Neuronal stem cell (in vitro differentiated cells): ENCODE data around the gene GRM8.

Experiments used
- DNase-seq: peaks from one replicate; pipeline ENCODE4 v3.0.0-alpha.2; 2013; ENCODE audit warnings: low spot score
- H2AFZ ChIP-seq: one replicate; pipeline ENCODE4 v1.6.1; 2013; ENCODE audit warnings: mild to moderate bottlenecking, low read length, inconsistent platforms
- H2AK5ac ChIP-seq: 2 replicates; pipeline ENCODE4 v1.6.1; 2013; ENCODE audit warnings: low read depth, mild to moderate bottlenecking, inconsistent platforms, low read length, moderate library complexity, mixed read lengths
- H2BK120ac ChIP-seq: 2 replicates; pipeline ENCODE4 v1.6.1; 2013; ENCODE audit warnings: low read depth, mild to moderate bottlenecking, inconsistent platforms, low read length, moderate library complexity, mixed read lengths
- H2BK12ac ChIP-seq: one replicate; pipeline ENCODE4 v1.6.1; 2013; ENCODE audit warnings: low read length, inconsistent platforms
- H2BK15ac ChIP-seq: 2 replicates; pipeline ENCODE4 v1.6.1; 2013; ENCODE audit warnings: mild to moderate bottlenecking, low read length, inconsistent platforms, mixed read lengths
- H2BK5ac ChIP-seq: one replicate; pipeline ENCODE4 v1.6.1; 2013; ENCODE audit warnings: inconsistent platforms, mild to moderate bottlenecking, low read length, moderate library complexity
- H3K14ac ChIP-seq: one replicate; pipeline ENCODE4 v1.6.1; 2013; ENCODE audit warnings: low read length, inconsistent platforms
- H3K18ac ChIP-seq: 2 replicates; pipeline ENCODE4 v1.6.1; 2013; ENCODE audit warnings: low read length, inconsistent platforms
- H3K23ac ChIP-seq: 2 replicates; pipeline ENCODE4 v1.6.1; 2013; ENCODE audit warnings: low read depth, mild to moderate bottlenecking, mixed read lengths, low read length, inconsistent platforms; ENCODE audit not compliant: poor library complexity
- H3K27ac ChIP-seq: replicated peaks from 3 replicates; pipeline ENCODE4 v1.5.1; 2013; ENCODE audit warnings: low read length, inconsistent platforms
- H3K27me3 ChIP-seq, 3 experiments: 2 replicates each; pipeline ENCODE4 v1.6.1; 2013; ENCODE audit warnings: low read length in 3 of 3, mild to moderate bottlenecking in 2 of 3, inconsistent platforms in 1 of 3, low read depth in 1 of 3, mixed read lengths in 1 of 3, moderate library complexity in 1 of 3; ENCODE audit not compliant: control insufficient read depth in 3 of 3, insufficient read depth in 3 of 3
- H3K36me3 ChIP-seq, 2 donors: replicated peaks in 1 of 2; 2 replicates each; pipeline ENCODE4 v1.6.1; 2013; ENCODE audit warnings: low read length in 2 of 2; ENCODE audit not compliant: control insufficient read depth in 2 of 2, insufficient read depth in 2 of 2
- H3K4ac ChIP-seq: 2 replicates; pipeline ENCODE4 v1.6.1; 2013; ENCODE audit warnings: inconsistent platforms, mild to moderate bottlenecking, low read length, moderate library complexity
- H3K4me1 ChIP-seq, 2 donors: 1 replicate in 1 of 2; 2 replicates in 1 of 2; pipeline ENCODE4 v1.6.1; 2013; ENCODE audit warnings: low read length in 2 of 2, low read depth in 1 of 2; ENCODE audit not compliant: control insufficient read depth in 2 of 2, insufficient read depth in 1 of 2
- H3K4me2 ChIP-seq: one replicate; pipeline ENCODE4 v1.6.1; 2013; ENCODE audit warnings: mild to moderate bottlenecking, low read length, inconsistent platforms; ENCODE audit not compliant: insufficient read depth, poor library complexity, severe bottlenecking
- H3K4me3 ChIP-seq, 2 donors: 2 replicates each; pipeline ENCODE4 v1.5.1; 2013; ENCODE audit warnings: low read length in 2 of 2, mild to moderate bottlenecking in 2 of 2, inconsistent platforms in 1 of 2, moderate library complexity in 1 of 2
- H3K79me1 ChIP-seq: one replicate; pipeline ENCODE4 v1.6.1; 2013; ENCODE audit warnings: low read depth, mild to moderate bottlenecking, inconsistent platforms, low read length, moderate library complexity
- H3K9ac ChIP-seq: one replicate; pipeline ENCODE4 v1.6.1; 2013; ENCODE audit warnings: mild to moderate bottlenecking, low read depth, low read length, inconsistent platforms; ENCODE audit not compliant: poor library complexity
- H3K9me3 ChIP-seq, 2 donors: replicated peaks in 1 of 2; 2 replicates each; pipeline versions ENCODE3 to v1.6.1; 2013; ENCODE audit warnings: low read length in 2 of 2, mild to moderate bottlenecking in 2 of 2, inconsistent platforms in 1 of 2, low read depth in 1 of 2, mixed read lengths in 1 of 2, moderate library complexity in 1 of 2; ENCODE audit not compliant: control insufficient read depth in 2 of 2, insufficient read depth in 1 of 2
- H4K8ac ChIP-seq: one replicate; pipeline ENCODE4 v1.6.1; 2013; ENCODE audit warnings: low read depth, mild to moderate bottlenecking, inconsistent platforms, low read length, moderate library complexity
- H4K91ac ChIP-seq: one replicate; pipeline ENCODE4 v1.6.1; 2013; ENCODE audit warnings: low read length, low read depth, mild to moderate bottlenecking, inconsistent platforms; ENCODE audit not compliant: poor library complexity
- WGBS, 2 donors: extraction: QIAGEN DNeasy Blood & Tissue Kit; methylation state at CpG; one replicate each; pipeline ENCODE4 v1.1.7; 2013; ENCODE audit warnings: missing lambda C conversion rate in 2 of 2, mixed read lengths in 1 of 2; ENCODE audit not compliant: insufficient read length in 2 of 2, insufficient replicate concordance in 1 of 2; ENCODE audit errors: extremely low coverage in 2 of 2; 5-methylcytosine and 5-hydroxymethylcytosine counted together

The GRM8 gene

DNA sequence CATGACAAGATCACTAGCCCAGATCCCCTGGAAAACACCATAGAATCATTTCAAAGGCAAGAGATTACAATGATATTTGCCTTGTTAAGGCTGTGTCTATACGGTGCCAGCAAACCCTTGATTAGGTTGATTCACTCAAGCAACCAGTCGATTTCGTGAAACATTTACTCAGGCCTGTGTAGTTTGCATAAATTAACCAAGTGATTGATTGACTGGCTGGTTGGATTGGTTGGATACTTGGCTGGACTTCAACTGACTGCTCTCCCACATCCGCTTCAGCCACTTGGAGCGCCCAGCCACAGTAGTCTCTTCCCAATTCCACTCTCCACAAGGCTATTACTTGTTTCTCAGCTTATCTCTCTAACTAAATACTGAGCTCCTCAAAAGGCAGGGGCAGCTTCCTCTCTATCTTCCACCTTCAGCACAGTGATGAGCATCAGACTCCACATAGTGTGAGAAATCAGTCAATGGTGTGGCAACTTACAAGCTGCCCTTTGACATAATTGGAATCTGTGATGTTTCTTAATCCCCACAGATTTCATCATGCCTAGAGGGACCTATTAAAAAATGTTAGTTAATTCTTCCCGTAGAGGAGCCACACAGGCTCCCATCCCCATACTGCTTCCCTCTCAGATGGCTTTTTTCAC, 217.4 kb downstream of the GRM8 start:
- Histone ChIP-seq H4K8ac (no peak overlapping the region), H3K27ac (no peak overlapping the region), H2AFZ (no peak overlapping the region), H3K36me3 (no peaks in the 10 kb centered on the region), H2BK12ac (no peak overlapping the region), H2BK15ac (no peak overlapping the region), H2BK120ac (no peak overlapping the region), H3K18ac (no peak overlapping the region), H4K91ac (no peak overlapping the region), H3K27me3 (no peaks in the 10 kb centered on the region), H3K79me1 (no peaks in the 10 kb centered on the region), H3K9ac (no peak overlapping the region), H3K4me2 (no peak overlapping the region), H3K4ac (no peak overlapping the region), H3K23ac (no peak overlapping the region), H3K14ac (no peak overlapping the region), H3K4me3 (no peak overlapping the region), H3K4me1 (no peaks in the 10 kb centered on the region), H2BK5ac (no peak overlapping the region), H3K9me3 (no peaks in the 10 kb centered on the region), H2AK5ac (no peak overlapping the region)
- no CpG with 5 or more reads among the region's 6 CpGs for WGBS, 2 donors
- no peak for DNase-seq

DNA sequence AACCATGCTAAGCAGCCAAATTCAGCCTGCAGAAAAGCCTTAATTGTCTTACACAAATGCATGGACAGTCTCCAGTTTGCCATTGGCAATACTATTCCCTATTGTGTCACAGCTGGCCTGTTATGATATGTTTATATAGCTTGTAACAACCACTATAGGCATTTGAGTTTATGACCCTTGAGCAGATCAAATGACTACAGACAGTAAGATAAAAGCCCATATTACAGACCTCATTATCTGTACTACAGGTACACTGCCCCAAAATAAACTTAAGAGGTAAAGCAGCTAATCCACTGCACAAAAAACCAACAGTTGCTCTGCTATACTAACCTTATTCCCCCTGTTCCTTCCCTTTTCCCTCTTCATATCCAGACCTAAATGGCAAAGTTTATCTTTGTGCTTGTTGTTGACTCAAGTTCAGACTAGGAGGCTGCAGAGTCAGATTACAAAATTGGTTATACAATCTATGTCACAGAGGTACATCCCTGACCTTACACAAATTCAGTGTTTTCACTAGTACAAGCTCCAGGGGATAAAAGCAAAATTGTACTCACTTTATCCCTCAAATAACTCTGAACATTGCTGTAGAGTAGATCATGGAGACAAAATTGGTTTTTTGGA, 218.4 kb downstream of the GRM8 start:
- no peaks in the 10 kb centered on the region for H3K9me3 ChIP-seq
- H3K9ac ChIP-seq = no peak overlapping the region
- H2AK5ac ChIP-seq = no peak overlapping the region
- H3K4me2 ChIP-seq = no peak overlapping the region
- H3K4ac ChIP-seq = no peak overlapping the region
- no peak overlapping the region for H4K8ac ChIP-seq
- no peaks in the 10 kb centered on the region for H3K27me3 ChIP-seq
- no peaks in the 10 kb centered on the region for H3K79me1 ChIP-seq
- no peak overlapping the region for H3K14ac ChIP-seq
- H2BK120ac ChIP-seq = no peak overlapping the region
- H3K18ac ChIP-seq = no peak overlapping the region
- DNase-seq = no peak
- no peaks in the 10 kb centered on the region for H3K4me1 ChIP-seq
- H3K23ac ChIP-seq = no peak overlapping the region
- no peak overlapping the region for H2BK15ac ChIP-seq
- H3K36me3 ChIP-seq = no peaks in the 10 kb centered on the region
- no peak overlapping the region for H2AFZ ChIP-seq
- no peak overlapping the region for H3K4me3 ChIP-seq
- no peak overlapping the region for H2BK5ac ChIP-seq
- H3K27ac ChIP-seq = no peak overlapping the region
- H2BK12ac ChIP-seq = no peak overlapping the region
- H4K91ac ChIP-seq = no peak overlapping the region

DNA sequence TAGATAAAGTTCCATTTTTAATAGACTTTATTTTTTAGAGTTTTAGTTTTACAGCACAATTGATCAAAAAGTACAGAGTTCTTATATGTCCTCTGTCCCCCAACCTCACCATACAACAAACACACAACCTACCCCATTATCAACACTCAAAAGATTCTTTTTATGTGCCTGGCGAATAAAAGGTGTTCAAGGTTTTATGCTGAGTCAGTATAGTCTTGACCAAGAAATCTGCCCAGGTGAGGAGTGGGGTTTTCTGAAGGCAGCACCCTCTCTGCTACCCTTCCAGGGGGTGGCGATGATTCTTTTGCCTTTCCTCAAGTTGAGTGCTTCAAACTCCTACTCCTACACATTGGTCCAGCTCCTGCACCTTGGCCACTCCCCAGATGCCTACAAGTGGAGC, 222.9 kb downstream of the GRM8 start:
- Histone ChIP-seq H2BK15ac (no peak overlapping the region), H2AFZ (no peak overlapping the region), H3K9ac (no peak overlapping the region), H3K4me1 (no peaks in the 10 kb centered on the region), H2BK12ac (no peak overlapping the region), H3K23ac (no peak overlapping the region), H3K4me3 (no peak overlapping the region), H3K4ac (no peak overlapping the region), H2BK120ac (no peak overlapping the region), H2BK5ac (no peak overlapping the region), H2AK5ac (no peak overlapping the region), H3K14ac (no peak overlapping the region), H3K36me3 (no peaks in the 10 kb centered on the region), H3K27me3 (no peaks in the 10 kb centered on the region), H4K91ac (no peak overlapping the region), H3K18ac (no peak overlapping the region), H3K79me1 (no peaks in the 10 kb centered on the region), H3K9me3 (no peaks in the 10 kb centered on the region), H3K27ac (no peak overlapping the region), H3K4me2 (no peak overlapping the region), H4K8ac (no peak overlapping the region)
- no peak for DNase-seq
- WGBS, 2 donors = no CpG with 5 or more reads among the region's 2 CpGs

DNA sequence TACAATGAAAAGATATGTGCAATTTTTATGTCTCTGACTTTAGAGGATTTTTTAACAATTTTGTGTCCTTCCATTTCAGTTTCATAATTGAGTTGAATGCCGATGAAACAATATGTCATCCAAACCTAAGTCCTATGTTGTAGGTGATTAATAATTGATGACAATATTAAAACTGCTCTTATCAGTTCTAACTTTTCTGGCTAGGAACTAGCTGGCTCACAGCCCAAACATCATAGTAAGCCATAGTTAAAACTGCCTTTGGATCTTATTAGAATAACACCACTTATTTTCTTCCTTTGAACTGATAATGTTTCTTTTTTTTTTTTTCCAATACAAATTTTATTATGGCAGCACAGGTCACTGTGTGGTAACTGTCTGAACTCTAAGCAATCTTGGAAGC, 230.9 kb downstream of the GRM8 start:
- no peaks in the 10 kb centered on the region for H3K27me3 ChIP-seq
- no peak overlapping the region for H2AFZ ChIP-seq
- no peaks in the 10 kb centered on the region for H3K9me3 ChIP-seq
- DNase-seq = no peak
- H3K27ac ChIP-seq = no peak overlapping the region
- no peak overlapping the region for H2BK120ac ChIP-seq
- H3K14ac ChIP-seq = no peak overlapping the region
- H4K91ac ChIP-seq = no peak overlapping the region
- no peak overlapping the region for H3K23ac ChIP-seq
- no peak overlapping the region for H3K18ac ChIP-seq
- H2BK12ac ChIP-seq = no peak overlapping the region
- peaks cover 0 to 2% of the 10 kb centered on the region in 2 donors for H3K4me1 ChIP-seq
- no peak overlapping the region for H2AK5ac ChIP-seq
- H3K79me1 ChIP-seq = no peaks in the 10 kb centered on the region
- no peak overlapping the region for H2BK5ac ChIP-seq
- no peak overlapping the region for H2BK15ac ChIP-seq
- H4K8ac ChIP-seq = no peak overlapping the region
- H3K36me3 ChIP-seq = no peaks in the 10 kb centered on the region
- H3K9ac ChIP-seq = no peak overlapping the region
- H3K4ac ChIP-seq = no peak overlapping the region
- no peak overlapping the region for H3K4me2 ChIP-seq
- no CpG with 5 or more reads among the region's 1 CpG for WGBS, 2 donors
- no peak overlapping the region for H3K4me3 ChIP-seq
